ENCODE data around the gene GOLGA6C.
"Not testable (repeated sequence)": the region's sequence is repeated elsewhere in the genome, so short reads cannot be mapped to it uniquely, and the experiment has no call there.

GOLGA6C gene

DNA sequence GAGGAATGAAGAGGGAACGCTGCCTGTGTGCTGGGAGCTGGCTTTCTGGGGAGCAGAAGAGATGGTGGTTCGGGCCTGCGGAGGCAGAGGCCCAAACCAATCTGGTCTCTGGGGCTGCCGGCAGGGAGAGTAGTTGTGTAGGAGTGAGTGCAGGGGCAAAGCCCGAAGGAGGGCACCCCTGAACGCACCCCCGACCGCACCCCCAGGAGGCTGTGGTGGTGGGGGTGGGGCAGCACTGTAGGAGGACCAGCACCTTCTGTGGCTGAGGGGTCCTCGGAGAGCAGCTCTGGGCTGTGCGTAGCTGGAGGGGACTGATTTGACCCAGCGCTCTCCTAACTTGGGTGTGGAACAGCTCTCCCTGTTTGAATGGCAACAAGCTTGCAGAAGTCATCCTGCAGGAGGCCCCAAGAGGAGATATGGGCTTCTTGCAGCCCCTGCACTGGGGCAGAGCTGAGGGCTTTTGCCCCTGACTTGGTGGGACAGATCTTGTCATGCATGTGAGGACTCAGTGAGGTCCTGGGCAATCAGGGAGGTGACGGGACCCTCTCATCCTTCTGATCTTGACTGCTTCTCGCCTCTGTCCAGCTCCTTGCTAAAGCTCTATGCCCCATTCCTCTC is 30.4 kb upstream of the GOLGA6C start:
- no peak for DNase-seq (ENCODE audit: low read depth in 3 of 3)

DNA sequence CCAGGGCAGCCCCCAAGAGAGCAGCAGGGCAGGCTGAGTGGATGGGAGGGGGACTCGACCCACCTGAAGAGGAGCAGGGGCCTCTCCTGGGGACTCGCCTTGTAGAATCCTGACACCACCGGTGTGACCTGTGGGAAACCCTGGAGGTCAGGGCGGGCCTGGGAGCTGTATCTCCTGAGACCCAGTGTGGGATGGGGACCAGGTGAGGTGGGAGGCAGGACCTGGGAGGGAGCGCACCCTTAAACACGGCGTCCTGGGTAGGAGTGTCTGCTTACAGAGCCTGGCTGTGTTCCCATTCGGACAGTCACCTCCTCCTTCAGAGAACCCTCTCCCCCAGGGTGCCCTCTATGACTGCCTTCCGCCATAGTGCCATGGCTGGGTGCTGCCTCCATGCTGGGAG is 29.3 kb upstream of the GOLGA6C start:
- no peak for DNase-seq (ENCODE audit: low read depth in 3 of 3)

DNA sequence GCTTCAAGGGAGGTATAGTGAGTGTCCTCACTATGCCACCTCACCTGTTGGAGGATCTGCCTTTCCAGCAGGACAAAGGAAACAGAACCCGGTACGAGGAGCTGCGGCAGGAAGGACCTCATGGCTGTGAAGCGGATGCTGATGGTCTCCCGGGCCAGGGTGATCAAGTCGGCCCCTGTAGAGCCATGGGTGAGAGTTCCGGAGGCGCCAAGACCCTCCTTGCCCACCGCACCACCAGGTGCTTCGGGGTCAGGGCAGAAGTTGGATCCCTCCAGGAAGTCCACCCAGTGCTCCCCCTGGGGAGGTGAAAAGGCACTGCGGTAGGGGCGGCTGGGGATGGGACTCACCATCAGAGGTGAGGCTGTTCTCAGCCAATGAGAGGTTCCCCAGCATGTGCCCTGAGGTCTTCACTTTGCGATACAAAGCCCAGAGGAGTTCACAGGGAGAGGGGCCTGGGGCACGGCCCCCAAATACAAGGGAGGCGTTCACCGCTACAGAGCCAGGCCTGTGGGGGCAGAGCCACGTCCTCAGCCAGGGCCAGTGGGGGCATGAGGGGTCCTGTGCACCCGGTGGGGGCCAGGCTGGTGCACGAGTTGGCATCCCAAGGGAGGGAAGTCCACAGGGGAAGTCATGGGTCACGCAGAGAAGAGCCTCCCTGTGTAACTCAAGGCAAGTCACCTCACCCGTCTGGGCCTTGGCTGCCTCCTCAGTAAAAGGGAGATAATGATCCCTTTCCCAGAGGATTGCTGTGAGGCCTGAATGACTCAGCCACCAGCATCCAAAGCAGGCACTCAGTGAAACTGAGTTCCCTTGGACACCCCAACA is 28.7 kb upstream of the GOLGA6C start:
- no peak for DNase-seq (ENCODE audit: low read depth in 3 of 3)

DNA sequence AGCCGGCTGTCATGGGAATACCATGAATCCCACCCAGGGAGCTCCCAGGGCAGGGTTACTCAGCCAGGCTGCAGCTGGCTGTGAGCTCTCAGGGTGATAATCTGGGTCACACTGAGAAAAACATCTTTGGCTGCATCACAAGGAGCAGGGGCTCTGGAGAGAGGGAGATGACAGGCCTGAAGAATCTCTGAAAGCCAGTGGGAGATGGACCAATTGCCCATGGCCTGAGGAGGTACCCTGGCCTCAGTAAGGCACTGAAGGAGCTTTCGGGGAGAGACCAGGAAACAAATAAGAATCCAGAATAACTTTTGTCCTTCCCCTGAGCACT is 28.2 kb upstream of the GOLGA6C start:
- DNase-seq (ENCODE audit: low read depth in 3 of 3): no peak

DNA sequence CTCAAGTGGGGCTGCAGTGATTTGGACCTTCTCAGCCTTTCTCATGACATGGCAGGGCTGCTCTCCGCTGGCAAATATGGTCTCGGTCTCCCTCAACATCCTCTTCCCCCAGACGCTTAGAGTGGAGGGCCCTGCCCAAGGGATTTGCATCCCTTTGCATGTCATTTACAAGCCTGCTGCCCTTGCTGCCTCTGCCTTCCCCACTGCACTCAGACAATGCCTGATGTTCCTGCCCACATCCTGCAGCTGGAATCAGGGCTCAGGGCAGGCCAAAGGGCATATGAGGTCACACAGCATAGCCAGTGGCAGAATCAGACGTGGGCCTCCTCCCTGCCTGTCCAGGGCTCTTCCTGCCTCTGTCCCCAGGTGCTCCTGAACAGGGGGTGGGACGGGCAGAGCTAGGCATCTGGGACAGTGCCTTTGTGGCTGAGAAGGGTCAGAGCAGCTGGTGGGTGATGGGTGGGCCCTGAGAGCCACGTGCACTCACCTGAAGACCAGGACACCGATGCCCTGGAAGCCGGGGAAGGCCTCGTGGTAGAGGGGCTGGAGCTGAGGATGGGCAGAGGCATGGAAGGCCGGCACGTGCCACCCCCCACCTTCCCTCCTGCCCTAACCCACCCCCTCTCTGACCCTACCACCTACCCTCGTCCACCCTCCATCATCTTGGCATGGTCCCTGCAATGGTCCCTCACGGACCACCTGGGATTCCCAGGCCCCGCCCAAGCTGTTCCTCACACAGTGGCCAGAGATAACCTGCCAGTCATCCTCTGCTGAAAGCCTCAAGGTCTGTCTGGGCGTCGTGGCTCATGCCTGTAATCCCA is 27.4 kb upstream of the GOLGA6C start:
- no peak for DNase-seq (ENCODE audit: low read depth in 3 of 3)

DNA sequence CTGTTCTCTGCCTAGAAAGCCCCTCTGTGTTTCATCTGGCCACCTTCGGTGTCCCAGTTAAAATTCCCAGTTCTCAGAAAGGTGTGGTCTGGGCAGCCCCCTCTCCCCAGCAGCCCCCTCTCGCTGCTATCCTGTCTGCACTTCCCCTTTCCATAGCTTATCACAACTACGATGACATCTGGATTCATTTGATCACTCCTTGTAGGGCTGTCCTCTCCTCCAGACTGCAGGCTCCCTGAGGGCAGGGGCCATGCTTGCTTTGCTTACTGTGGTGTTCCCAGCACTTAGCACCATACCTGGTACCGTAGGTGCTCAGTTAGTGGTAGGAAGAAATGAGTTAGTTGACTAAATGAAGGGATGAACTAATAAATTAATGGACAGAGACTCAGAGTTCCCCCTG is 26.3 kb upstream of the GOLGA6C start:
- DNase-seq (ENCODE audit: low read depth in 3 of 3): no peak

DNA sequence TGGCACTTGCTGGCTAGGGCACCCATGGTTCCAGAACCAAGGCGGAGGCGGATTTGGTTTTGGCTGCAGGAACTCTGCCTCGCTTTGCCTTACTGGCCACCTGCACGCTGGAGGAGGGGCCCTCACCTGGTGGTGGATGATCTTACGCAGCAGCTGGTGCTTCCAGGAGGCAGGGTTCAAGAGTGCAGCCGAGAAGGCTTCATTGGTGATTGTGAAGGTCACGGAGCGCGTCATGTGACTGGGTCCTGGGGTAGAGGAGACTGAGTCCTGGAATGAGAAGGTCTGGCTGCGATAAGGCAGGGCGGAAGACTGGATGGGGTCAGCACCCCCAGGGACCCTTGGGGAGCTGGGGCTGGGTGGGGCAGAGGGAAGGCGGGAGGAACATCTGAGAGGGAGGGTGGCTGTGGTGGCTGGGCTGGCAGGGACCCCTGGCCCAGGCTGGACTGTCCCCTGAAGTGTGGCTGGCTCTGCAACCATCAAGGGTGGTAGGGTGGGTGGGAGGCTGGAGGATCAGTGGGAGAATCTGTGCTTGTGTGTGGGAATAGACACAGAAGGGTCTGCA is 25.8 kb upstream of the GOLGA6C start:
- DNase-seq (ENCODE audit: low read depth in 3 of 3): no peak

DNA sequence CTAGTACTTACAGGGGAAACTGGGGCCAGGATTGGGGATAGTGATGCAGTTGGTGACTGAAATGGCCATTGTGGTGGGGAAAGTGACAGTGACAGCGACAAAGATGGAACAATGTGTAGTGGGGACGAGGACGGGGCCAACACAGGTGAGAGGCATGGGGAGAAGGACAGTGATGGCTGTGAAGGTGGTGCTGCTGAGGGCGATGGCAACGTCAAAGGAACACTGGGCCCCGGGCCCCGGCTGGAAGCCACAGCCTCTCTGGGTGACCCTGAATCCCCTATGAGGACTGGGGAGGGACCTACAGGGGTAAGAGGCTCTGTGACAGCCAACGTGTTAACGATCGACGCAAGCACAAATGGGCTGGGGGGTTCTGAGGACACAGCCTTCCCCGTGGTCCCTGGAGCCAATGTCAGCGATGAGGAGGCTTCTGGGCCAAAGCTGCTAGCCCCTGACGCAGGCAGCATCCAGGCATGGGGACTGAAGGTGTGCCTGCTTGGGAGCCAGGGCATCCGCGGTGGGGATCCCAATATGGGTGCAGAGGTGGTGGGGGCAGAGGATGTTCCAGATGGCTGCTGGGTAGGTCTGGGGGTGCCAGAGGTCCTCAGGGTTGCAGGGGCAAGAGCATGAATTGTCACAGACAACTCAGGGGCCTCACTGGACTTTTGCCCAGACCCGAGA is 25.2 kb upstream of the GOLGA6C start:
- no peak for DNase-seq (ENCODE audit: low read depth in 3 of 3)

DNA sequence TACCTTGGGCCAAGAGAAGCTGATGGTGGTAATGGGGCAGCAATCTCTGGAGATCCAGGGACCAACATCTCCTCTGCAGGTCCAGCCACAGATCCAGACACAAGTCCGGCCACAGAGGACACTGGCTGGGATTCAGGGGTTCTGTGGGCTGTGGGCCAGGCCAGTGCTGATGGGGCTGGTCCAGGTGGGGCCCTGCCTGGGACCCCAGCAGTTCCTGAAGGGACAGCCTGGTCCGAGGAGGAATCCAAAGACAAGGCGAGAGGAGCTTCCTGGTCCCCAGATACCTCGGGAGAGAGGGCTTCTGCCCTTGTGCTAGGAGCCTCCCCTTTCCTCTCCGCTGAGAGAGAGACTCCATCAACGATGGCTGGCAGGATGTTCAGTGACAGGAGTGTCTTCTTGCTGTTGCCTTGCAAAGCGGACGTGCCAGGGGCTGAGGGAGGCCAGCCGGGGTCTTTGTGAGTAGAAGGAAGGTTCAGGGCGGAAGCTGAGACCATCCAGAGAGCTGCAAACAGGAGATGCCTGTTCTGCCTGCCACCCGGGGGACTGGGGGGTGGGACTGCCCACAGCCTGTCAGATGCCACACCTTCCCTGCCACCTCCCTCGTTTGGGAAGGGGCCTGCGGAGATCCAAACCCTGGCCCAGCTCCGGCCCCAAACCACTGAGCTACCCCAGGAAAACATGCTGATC is 24.5 kb upstream of the GOLGA6C start:
- no peak for DNase-seq (ENCODE audit: low read depth in 3 of 3)

DNA sequence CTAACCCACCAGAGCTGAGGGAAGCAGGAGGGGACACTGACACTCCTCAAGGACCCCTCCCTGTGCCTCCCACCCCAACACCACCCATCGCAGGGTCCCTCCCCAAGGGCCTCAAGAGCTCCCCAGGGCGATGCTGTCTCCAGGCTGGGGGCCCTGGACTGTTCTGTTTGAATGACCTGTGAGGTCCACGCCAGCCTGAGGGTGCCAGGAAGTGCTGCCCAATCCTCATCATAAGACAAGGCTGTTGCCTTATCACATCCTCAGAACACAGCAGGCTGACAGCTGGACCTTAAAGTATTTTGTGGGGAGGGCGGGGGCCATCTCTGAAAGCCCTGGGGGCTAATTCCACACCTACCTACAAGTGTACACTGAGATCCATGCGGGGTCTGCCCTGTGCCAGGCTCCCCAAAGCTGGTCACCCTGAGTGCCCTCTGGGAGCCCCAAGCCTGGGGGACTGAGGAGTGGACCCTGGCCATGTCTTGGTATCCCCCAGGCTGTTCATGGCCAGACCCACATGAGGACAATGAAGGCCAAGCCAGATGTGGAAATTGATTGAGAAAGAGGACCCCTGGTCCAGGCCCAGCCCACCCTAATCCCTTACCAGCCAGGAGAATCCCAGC is 23.8 kb upstream of the GOLGA6C start:
- DNase-seq (ENCODE audit: low read depth in 3 of 3): no peak

DNA sequence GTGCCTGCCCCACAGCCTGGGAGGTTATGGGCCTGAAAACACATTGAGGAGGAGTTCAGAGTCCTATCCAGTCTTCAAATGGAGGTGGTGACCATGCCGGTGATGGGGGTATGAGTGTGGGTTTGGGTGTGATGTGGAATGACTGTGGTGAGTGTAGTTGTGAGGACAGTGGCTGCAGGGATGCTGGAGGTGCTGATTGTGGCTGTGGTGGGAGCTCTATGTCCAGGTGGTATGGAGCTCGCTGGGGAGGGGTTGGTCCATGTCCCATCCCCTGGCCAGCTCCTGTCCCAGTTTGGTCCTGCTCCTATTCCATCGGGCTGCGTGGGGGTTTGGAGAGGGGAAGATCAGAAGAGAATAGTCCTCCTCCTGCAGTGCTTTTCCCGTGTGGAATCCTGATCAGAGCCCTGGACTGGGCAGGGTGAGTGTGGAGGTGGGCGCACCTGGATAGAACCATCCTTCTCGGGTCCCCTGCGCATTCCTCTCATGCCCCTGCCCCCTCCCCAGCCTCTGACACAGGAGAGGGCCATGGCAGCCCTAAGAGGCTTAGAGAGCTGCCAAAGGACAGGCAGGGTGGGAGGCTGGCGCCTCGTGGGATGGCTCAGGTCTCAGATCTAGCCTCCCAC is 23.0 kb upstream of the GOLGA6C start:
- no peak for DNase-seq (ENCODE audit: low read depth in 3 of 3)

DNA sequence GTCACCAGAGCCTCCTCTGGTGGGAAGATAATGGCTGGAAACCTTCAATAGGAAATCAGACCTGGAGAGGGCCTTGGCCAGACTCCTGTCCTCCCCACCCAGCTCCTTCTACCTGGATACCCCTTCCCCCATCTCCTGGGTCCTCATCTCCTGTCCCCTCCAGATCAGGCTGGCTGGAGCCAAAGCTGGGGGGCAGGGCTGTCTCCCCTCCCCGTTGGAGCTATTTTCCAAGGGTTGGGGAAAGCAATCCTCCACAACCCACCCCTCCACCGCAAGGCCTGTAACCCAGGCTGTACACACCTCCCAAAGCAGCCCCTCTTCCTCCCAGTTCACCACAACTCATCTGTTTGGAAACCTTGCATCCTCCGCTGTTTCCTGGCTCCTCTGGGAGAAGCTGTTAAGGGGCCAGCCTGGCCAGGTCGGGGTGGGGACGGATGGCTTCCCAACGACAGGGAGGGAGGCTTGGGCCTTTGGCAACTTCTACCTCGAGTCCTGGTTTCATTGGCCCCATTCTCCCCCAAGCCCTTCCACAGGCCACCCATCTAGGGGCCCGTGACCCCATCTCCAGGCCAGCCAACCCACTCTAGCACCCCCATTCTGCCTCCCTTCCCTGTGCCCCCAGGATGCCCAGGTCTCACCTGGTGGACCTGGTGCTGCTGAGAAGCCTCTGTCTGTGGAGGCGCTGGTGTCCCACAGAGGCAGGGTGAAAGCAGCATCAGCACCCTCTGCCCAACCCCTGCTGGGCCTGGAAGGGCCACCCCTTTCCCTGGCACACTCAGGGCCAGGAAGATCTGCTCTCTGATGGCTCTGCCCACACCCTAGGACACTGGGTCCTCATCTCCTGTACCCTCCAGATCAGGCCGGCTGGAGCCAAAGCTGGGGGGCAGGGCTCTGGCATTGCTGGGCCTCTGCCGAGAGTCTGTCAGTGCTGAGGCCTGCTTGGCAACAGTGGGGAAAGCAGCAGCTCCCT is 22.1 kb upstream of the GOLGA6C start:
- DNase-seq (ENCODE audit: low read depth in 3 of 3): no peak

DNA sequence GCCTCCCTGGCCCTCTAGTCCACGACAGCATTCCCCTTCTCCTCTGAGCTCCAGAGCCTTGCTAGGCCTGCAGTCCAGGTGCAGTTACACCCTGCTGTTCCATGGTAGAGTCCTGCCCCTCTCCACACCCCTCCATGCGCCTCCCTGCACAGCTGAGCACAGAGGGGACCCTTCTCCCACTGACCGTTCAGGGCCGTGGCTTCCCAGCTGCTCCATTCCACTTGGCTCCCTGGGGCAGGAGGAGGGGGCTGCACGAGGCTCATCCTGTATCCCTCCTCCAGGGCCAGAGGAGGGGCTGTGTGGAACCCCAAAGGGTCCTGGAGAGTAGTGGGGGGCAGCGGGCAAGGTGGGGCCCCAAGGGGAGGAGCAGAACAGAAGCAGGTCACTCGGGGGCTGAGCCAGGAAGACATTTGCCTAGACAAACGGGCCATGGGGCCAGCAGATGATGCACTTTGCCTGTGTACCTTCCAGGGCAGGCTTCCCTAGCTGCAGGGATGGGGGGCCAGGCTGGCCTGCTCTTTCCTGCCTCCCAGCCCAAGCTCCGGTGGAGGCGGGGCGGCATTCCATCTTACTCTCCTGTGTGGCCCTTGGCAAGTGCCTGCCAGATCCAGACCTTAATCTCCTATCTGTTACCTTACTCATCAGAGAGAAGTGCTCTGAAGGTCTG is 20.7 kb upstream of the GOLGA6C start:
- DNase-seq (ENCODE audit: low read depth in 3 of 3): no peak

DNA sequence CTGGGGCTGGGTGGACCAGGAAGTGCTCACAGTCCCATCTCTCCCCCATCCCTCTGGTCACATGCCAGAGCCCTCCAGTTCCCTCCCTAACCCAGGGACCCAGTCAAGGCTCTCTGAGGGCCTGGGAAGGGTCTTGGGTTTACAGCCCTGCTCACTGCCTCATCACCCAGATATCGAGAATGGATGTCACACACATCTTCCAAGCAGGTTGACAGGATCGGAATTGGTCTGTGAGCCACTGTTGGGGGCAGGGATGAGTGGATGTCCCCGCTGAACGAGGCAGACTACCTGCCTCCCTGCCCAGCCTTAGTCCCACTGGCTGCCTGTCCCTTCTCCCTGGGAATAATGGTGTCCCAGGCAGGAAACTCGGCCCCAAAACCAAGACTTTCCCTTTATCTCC is 20.0 kb upstream of the GOLGA6C start:
- no peak for DNase-seq (ENCODE audit: low read depth in 3 of 3)

DNA sequence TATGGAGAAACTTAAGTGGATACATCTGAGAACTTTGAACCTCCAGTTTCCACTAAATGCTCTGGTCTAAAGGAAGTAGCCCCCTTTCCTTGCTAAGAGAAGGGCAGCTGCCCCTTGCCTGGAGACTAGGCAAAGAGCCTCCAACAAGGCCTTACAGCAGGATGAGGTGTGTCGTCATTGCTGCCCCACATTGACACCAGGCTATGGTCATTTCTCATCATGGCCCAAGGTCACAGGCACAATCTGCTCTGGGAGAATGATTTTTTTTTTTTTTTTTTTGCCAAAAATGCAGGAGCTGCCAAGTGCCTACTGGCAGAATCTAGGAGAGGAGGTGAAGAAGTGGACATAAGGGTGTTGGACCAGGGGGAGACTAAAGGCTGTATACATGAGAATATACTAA is 12.4 kb upstream of the GOLGA6C start:
- not testable (repeated sequence) for DNase-seq (ENCODE audit: low read depth in 3 of 3)

DNA sequence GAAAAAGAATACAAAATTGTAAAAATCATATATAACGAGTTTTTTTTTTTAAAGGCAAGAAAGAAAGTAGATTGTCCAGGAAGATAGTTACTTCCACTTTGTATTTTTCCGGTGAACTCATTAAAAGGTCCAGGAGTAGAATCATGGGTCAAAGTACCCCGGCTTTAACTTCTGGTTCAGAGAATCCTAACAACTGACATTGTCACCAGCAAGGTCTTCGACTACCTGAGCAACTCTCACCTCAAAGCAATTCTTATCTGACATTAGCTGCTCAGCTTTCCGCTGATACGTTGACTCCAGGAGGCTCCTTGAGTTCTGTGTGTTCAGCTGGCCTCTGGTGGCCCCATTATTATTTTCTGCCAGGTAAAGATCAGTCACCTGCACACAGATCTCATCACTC is 9.1 kb upstream of the GOLGA6C start:
- DNase-seq (ENCODE audit: low read depth in 3 of 3): not testable (repeated sequence)

DNA sequence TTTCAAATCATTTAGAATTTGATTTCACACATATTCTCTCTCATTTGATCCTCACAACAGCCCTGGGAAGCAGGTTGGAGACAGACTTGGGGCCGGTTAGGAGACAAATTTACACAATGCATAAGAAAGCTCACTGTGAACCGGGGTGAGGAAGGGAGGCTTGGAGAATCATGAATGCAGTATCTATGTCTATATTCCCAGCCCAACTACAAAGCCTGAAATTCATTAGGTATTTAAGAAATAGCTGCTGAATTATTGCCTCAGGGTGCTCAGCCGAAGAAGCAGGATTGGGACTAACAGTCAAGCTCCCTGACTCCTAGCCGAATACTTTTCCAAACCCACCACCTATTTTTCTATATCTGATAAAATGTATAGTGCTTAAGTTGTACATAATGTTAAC is 8.4 kb upstream of the GOLGA6C start:
- DNase-seq (ENCODE audit: low read depth in 3 of 3): no peak

DNA sequence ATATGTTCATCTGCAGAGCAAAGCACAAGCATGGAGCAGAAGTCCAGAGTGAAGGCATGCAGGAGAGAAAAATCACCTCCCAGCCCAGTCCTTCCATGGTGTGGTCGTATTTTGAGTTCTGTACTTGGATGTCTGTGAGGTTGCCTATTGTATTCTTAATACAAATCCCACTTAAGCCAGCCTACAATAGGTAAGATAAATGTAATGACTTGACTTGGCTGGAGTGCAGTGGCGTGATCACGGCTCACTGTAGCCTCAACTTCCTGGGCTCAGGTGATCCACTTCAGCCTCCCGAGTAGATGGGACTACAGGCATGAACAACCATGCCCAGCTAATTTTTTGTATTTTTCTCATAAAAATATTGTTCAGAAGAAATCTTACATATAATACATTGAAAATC is 6.8 kb upstream of the GOLGA6C start:
- not testable (repeated sequence) for DNase-seq (ENCODE audit: low read depth in 3 of 3)

DNA sequence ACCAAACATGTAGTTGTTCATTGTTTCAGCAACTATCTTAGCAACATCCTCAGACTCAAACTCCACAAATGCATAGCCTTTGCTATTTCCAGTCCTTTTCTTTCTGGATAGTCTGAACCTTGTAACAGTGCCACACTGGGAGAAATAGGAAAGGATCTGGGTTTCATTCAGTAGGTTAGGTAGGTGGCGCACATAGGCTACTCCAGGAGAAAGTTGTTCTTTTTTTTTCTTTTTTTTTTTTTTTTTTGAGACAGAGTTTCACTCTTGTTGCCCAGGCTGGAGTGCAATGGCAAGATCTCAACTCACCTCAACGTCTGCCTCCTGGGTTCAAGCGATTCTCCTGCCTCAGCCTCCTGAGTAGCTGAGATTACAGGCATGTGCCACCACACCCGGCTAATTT is 5.8 kb upstream of the GOLGA6C start:
- DNase-seq (ENCODE audit: low read depth in 3 of 3): not testable (repeated sequence)
